ENCODE data around the gene KCNT1. TPM values are rescaled to one million over a fixed set of nuclear protein-coding genes. Genes with fewer than 3 reads are reported as not detected.
A peak's percentile ranks its signal among the peaks of the same experiment; 100 is the strongest.

KCNT1 gene
- total RNA-seq, 1 donor from 2014 or later: not detected

GRCh38 chr9:135701067-135701958, 672 bp upstream of the KCNT1 start:
- no peak for ATAC-seq

GRCh38 chr9:135703726-135704125, 1.7 kb downstream of the KCNT1 start:
- ATAC-seq: no peak

- no peak for ATAC-seq
These were observed 2.5 kb downstream of the KCNT1 start for GRCh38 chr9:135704483-135704882.

- no peak for ATAC-seq
These were observed 3.4 kb downstream of the KCNT1 start for GRCh38 chr9:135705376-135705775.

- no peak for ATAC-seq
These were observed 4.3 kb downstream of the KCNT1 start for GRCh38 chr9:135706288-135706687.

- no peak for ATAC-seq
These were observed 5.5 kb downstream of the KCNT1 start for GRCh38 chr9:135707252-135708138.

- no peak for ATAC-seq
These were observed 6.2 kb downstream of the KCNT1 start for GRCh38 chr9:135708164-135708563.

GRCh38 chr9:135711391-135711790, 9.4 kb downstream of the KCNT1 start:
- ATAC-seq: no peak

- ATAC-seq: no peak
These were observed 9.9 kb downstream of the KCNT1 start for GRCh38 chr9:135711881-135712280.

- no peak for ATAC-seq
These were observed 10.8 kb downstream of the KCNT1 start for GRCh38 chr9:135712613-135713295.

GRCh38 chr9:135714242-135715055, 12.5 kb downstream of the KCNT1 start:
- no peak for ATAC-seq

- no peak for ATAC-seq
These were observed 13.1 kb downstream of the KCNT1 start for GRCh38 chr9:135715056-135715595.

- no peak for ATAC-seq
These were observed 14.1 kb downstream of the KCNT1 start for GRCh38 chr9:135716045-135716444.

GRCh38 chr9:135717410-135717809, 15.4 kb downstream of the KCNT1 start:
- ATAC-seq: no peak

GRCh38 chr9:135718616-135719015, 16.6 kb downstream of the KCNT1 start:
- peak; percentile 15 for ATAC-seq

- no peak for ATAC-seq
These were observed 17.5 kb downstream of the KCNT1 start for GRCh38 chr9:135719472-135719871.

GRCh38 chr9:135722365-135722764, 20.4 kb downstream of the KCNT1 start:
- ATAC-seq: no peak

GRCh38 chr9:135724186-135724787, 22.3 kb downstream of the KCNT1 start:
- ATAC-seq: no peak

- ATAC-seq: no peak
These were observed 24.3 kb downstream of the KCNT1 start for GRCh38 chr9:135726138-135726853.

GRCh38 chr9:135727257-135727875, 25.4 kb downstream of the KCNT1 start:
- ATAC-seq: no peak
